ENCODE measurements around the gene MRPS26.

MRPS26 gene

DNA sequence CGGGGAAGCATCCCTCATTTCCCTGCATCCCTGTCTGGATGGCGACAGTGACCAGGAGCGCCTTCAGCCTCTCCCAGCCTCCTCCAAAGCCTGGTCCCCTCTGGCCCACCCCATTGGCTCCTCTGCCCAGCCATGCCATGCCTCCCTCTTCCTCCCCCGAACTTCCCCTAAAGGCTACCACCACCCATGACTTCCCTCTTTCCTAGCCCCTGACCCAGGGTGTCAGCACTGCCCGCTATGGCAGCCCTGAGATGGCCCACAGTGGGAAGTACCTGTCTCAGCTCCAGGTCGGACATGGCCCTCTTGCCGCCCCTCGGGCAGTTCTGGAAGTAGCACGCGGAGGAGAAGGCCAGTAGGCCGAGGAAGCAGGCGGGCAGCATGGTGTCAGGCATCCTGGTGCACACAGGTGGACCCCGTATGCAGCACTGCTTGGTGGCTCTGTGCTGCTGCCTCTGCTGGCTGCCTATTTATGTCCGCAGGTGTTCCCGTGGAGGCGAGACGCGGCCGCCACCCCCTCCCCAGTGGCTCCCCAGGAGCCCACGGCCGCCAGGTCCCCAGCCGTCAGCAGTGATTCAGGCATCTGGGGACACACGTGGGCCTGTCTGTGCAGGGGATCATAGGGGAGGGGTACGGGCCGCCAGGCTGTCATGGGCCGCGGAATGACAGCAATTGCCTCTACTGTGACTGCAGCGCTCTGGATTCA, 38.6 kb downstream of the MRPS26 start, which contains the start of gene AVP:
Gene AVP (minus strand): TSS at position 442 of the 703 bp plus-strand sequence. CDS start 50 bp downstream, at position 392.
- Histone ChIP-seq H3K36me3 (ENCODE audit: control insufficient read depth, insufficient read depth, low read length) (no peaks in the 10 kb centered on the region), H3K4me3 (replicated peaks; ENCODE audit: low read depth, low read length) (no peak within 1 kb of the TSS), H3K27me3 (replicated peaks; ENCODE audit: control insufficient read depth, insufficient read depth, low read length) (peaks cover 4% of the 10 kb centered on the region; the same call in 1 of the 2 replicates)
- TF ChIP-seq, protein P1, sequence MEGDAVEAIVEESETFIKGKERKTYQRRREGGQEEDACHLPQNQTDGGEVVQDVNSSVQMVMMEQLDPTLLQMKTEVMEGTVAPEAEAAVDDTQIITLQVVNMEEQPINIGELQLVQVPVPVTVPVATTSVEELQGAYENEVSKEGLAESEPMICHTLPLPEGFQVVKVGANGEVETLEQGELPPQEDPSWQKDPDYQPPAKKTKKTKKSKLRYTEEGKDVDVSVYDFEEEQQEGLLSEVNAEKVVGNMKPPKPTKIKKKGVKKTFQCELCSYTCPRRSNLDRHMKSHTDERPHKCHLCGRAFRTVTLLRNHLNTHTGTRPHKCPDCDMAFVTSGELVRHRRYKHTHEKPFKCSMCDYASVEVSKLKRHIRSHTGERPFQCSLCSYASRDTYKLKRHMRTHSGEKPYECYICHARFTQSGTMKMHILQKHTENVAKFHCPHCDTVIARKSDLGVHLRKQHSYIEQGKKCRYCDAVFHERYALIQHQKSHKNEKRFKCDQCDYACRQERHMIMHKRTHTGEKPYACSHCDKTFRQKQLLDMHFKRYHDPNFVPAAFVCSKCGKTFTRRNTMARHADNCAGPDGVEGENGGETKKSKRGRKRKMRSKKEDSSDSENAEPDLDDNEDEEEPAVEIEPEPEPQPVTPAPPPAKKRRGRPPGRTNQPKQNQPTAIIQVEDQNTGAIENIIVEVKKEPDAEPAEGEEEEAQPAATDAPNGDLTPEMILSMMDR (IDR thresholded peaks at IDR 0.05; ENCODE audit: insufficient read depth, low read length, poor library complexity, severe bottlenecking) = no peak
- DNase-seq (ENCODE audit: extremely low read depth, insufficient read length) = no peak

DNA sequence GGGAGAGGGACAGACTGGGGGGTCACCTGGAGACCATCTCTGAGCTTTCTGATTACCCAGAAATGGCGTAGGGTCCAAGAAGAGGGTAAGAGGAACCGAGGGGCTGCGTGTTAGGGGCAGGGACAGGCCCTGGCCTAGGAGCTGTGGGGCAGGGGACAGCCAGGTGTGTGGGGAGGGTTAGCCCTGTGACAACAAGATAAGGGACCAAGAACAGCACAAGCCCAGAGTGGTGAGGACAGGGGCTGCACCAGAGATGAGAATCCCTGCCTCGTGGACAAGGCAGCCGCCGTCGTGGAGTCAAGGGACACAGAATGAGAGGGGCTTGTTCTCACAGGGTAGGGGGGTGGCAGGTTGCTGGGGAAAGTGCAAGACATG, 39.1 kb downstream of the MRPS26 start:
- TF ChIP-seq, protein P1 (IDR thresholded peaks at IDR 0.05; ENCODE audit: insufficient read depth, low read length, poor library complexity, severe bottlenecking) = no peak
- no peaks in the 10 kb centered on the region for H3K36me3 ChIP-seq (ENCODE audit: control insufficient read depth, insufficient read depth, low read length)

DNA sequence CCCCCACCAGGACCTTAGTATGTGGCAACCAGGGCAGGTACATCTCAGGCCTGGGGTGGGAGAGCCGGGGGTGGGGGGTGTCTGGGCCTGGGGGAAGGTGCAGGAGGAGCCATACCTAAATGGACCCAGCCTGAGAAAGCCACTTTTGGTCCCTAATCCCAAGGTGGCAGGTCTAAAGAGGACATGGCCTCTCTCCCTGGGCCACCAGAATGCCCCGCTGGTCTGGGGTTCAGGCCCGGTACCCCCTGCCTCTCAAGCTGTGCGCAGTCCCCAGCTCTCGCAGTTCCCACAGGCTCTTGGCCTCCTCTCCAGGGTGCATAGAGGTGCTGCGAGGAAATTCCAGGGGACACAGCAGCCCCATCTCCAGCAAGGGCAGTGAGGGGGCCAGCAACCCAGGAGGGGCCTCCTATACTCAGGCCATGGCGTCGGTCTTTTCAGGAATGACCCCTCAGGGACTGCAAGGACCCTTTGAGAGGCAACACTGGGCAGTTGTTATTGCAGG, 39.8 kb downstream of the MRPS26 start:
- Histone ChIP-seq H3K36me3 (ENCODE audit: control insufficient read depth, insufficient read depth, low read length) (no peaks in the 10 kb centered on the region), H3K27me3 (replicated peaks; ENCODE audit: control insufficient read depth, insufficient read depth, low read length) (peaks cover 4% of the 10 kb centered on the region; the same call in 1 of the 2 replicates), H3K4me3 (replicated peaks; ENCODE audit: low read depth, low read length) (no peak overlapping the region)
- DNase-seq (ENCODE audit: extremely low read depth, insufficient read length) = no peak
- TF ChIP-seq, protein P1 (IDR thresholded peaks at IDR 0.05; ENCODE audit: insufficient read depth, low read length, poor library complexity, severe bottlenecking) = no peak

More for the DNA sequence above, 39.1 kb downstream of the MRPS26 start:
- Histone ChIP-seq H3K27me3 (replicated peaks; ENCODE audit: control insufficient read depth, insufficient read depth, low read length) (peaks cover 4% of the 10 kb centered on the region; the same call in 1 of the 2 replicates), H3K4me3 (replicated peaks; ENCODE audit: low read depth, low read length) (no peak overlapping the region)
- DNase-seq (ENCODE audit: extremely low read depth, insufficient read length) = no peak

DNA sequence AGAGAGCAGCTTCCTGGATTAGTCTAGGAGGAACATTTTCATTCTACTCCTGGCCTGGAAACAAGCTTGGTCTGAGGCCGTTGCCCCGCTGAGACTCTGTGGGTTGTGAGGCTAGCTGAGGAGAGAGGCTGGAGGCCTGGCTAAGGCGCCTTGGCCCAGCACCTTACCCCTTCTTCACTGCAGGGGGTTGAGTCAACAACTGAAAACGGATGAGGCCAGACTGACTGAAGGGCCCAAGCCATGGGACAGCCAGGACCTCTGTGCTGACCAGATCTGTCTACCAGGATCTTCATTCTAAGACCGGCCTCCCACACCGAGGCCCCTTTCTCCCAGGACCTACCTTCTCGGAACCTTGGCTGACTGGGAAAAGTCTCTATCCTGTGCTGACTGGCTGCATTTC, 42.2 kb downstream of the MRPS26 start:
- H3K27me3 ChIP-seq (replicated peaks; ENCODE audit: control insufficient read depth, insufficient read depth, low read length) = peaks cover 4% of the 10 kb centered on the region; the same call in 1 of the 2 replicates
- no peaks in the 10 kb centered on the region for H3K36me3 ChIP-seq (ENCODE audit: control insufficient read depth, insufficient read depth, low read length)
- DNase-seq (ENCODE audit: extremely low read depth, insufficient read length) = no peak
- no peak overlapping the region for H3K4me3 ChIP-seq (replicated peaks; ENCODE audit: low read depth, low read length)
- TF ChIP-seq, protein P1 (IDR thresholded peaks at IDR 0.05; ENCODE audit: insufficient read depth, low read length, poor library complexity, severe bottlenecking) = no peak

DNA sequence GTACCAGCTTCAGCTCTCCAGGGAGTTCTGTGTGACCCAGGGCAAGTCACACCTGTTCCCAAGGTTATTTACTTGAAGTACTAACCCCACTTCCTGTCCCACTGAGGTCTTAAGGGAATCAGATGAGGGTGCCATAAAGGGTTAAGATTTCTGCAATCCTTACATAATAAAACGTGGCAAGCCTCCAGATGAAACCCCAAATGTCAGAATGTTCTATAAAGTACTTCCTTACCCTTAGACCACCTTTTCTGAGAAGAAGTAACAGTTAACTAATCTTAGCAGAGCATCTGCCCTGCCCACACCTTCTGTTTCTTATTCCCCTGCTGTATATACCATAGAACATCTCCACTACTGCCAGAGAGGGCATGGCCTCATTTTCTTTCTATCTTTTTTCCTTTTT, 44.7 kb downstream of the MRPS26 start:
- TF ChIP-seq, protein P1 (IDR thresholded peaks at IDR 0.05; ENCODE audit: insufficient read depth, low read length, poor library complexity, severe bottlenecking) = no peak
- no peaks in the 10 kb centered on the region for H3K36me3 ChIP-seq (ENCODE audit: control insufficient read depth, insufficient read depth, low read length)
- DNase-seq (ENCODE audit: extremely low read depth, insufficient read length) = no peak
- H3K4me3 ChIP-seq (replicated peaks; ENCODE audit: low read depth, low read length) = no peak overlapping the region
- H3K27me3 ChIP-seq (replicated peaks; ENCODE audit: control insufficient read depth, insufficient read depth, low read length) = no peaks in the 10 kb centered on the region; the same call in 1 of the 2 replicates
